Measurements from ENCODE around the gene PDAP1. TPM values are rescaled to one million over a fixed set of nuclear protein-coding genes. Genes with fewer than 3 reads are reported as not detected.
"Not testable (repeated sequence)": the region's sequence is repeated elsewhere in the genome, so short reads cannot be mapped to it uniquely, and the experiment has no call there.

PDAP1 gene
- total RNA-seq, 1 donor from 2014 or later = 107 TPM

DNA sequence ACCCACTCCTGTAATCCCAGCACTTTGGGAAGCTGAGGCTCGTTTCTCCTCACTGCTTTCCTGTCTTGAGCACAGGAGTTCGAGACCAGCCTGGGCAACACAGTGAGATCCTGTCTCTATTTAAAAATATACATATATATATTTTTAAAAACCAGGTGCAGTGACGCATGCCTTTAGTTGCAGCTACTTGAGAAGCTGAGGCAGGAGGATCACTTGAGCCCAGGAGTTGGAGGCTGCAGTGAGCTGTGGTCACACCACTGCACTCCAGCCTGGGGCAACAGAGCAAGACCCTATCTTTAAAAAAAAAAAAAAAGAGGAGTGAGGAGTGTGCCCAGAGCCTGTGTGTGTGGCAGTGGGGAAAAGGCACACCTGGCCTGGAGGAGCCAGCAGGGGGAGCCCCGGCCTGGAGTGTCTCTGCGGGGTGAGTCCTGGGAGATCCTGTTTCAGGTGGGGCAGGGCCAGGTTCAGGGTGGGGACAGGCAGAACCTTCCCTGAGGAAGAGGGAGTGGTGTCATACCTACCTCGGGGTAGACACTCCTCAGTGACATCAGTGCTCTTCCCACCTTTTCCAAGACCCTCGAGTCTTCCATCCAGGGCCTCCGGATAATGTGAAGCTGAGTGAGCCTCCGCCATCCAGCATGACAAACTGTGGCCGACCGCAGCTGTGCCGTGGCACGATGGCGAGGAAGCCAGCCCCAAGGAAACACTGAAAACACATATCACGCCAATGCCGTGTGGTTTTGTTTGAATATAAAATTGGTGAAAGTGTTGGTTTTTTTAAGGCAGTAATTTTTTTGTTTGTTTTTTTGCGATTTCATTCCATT, 42.9 kb downstream of the PDAP1 start:
- Mint-ChIP-seq H3K36me3 (ENCODE audit: low read depth, unreplicated experiment) (peaks cover 26% of the 10 kb centered on the region), H3K4me1 (ENCODE audit: unreplicated experiment) (no peaks in the 10 kb centered on the region), H3K27me3 (ENCODE audit: unreplicated experiment) (peaks cover under 1% of the 10 kb centered on the region), H3K27ac (ENCODE audit: unreplicated experiment) (no peak overlapping the region), H3K4me3 (ENCODE audit: unreplicated experiment) (no peak overlapping the region), H3K9me3 (ENCODE audit: unreplicated experiment) (no peaks in the 10 kb centered on the region)
- TF ChIP-seq, protein P1, sequence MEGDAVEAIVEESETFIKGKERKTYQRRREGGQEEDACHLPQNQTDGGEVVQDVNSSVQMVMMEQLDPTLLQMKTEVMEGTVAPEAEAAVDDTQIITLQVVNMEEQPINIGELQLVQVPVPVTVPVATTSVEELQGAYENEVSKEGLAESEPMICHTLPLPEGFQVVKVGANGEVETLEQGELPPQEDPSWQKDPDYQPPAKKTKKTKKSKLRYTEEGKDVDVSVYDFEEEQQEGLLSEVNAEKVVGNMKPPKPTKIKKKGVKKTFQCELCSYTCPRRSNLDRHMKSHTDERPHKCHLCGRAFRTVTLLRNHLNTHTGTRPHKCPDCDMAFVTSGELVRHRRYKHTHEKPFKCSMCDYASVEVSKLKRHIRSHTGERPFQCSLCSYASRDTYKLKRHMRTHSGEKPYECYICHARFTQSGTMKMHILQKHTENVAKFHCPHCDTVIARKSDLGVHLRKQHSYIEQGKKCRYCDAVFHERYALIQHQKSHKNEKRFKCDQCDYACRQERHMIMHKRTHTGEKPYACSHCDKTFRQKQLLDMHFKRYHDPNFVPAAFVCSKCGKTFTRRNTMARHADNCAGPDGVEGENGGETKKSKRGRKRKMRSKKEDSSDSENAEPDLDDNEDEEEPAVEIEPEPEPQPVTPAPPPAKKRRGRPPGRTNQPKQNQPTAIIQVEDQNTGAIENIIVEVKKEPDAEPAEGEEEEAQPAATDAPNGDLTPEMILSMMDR (IDR thresholded peaks at IDR 0.05; ENCODE audit: unreplicated experiment) = peak; percentile 51
- peak; percentile 61 for DNase-seq (ENCODE audit: low spot score)

DNA sequence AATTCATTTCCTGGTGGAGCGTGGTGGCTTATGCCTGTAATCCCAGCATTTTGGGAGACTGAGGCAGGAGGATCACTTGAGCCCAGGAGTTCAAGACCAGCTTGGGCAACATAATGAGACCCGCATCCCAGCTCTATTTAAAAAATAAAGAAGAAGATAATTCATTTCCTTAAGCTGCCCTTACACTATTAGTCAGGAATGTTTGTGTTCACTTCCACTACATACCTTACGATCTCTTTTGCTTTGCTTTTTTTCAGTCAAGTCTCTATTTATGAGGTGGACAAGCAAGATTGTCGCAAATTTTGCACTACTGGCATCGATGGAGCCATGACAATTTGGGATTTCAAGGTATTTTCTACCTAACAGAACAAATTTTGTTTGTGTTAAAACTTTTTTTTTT, 45.1 kb downstream of the PDAP1 start:
- Mint-ChIP-seq H3K27ac (ENCODE audit: unreplicated experiment) (no peak overlapping the region), H3K9me3 (ENCODE audit: unreplicated experiment) (no peaks in the 10 kb centered on the region), H3K4me3 (ENCODE audit: unreplicated experiment) (no peak overlapping the region), H3K36me3 (ENCODE audit: low read depth, unreplicated experiment) (peaks cover 33% of the 10 kb centered on the region), H3K27me3 (ENCODE audit: unreplicated experiment) (no peaks in the 10 kb centered on the region), H3K4me1 (ENCODE audit: unreplicated experiment) (no peaks in the 10 kb centered on the region)
- no peak for DNase-seq (ENCODE audit: low spot score)
- TF ChIP-seq, protein P1 (IDR thresholded peaks at IDR 0.05; ENCODE audit: unreplicated experiment) = no peak

DNA sequence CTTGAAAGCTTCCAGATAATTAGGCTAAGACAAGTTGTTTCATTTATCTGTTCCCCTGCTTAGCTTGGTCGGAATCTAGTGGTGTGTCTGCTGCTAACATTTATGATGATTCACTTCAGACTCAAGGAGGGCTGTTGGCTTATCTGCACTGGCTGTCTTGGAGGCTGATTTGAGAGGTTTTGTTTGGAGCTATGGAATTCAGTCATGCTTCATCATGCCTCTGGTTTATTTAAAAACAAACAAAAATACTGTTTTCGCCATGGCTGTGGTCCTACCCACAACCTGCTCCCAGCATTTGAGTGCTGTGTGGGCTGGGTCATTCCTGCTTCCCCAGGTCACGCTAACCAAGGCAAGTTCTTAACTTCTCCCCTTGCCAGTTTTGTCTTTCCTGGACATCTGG, 45.6 kb downstream of the PDAP1 start:
- no peak for DNase-seq (ENCODE audit: low spot score)
- H3K27ac Mint-ChIP-seq (ENCODE audit: unreplicated experiment) = no peak overlapping the region
- no peaks in the 10 kb centered on the region for H3K4me1 Mint-ChIP-seq (ENCODE audit: unreplicated experiment)
- H3K27me3 Mint-ChIP-seq (ENCODE audit: unreplicated experiment) = no peaks in the 10 kb centered on the region
- H3K9me3 Mint-ChIP-seq (ENCODE audit: unreplicated experiment) = no peaks in the 10 kb centered on the region
- TF ChIP-seq, protein P1 (IDR thresholded peaks at IDR 0.05; ENCODE audit: unreplicated experiment) = no peak
- no peak overlapping the region for H3K4me3 Mint-ChIP-seq (ENCODE audit: unreplicated experiment)
- H3K36me3 Mint-ChIP-seq (ENCODE audit: low read depth, unreplicated experiment) = peaks cover 38% of the 10 kb centered on the region

DNA sequence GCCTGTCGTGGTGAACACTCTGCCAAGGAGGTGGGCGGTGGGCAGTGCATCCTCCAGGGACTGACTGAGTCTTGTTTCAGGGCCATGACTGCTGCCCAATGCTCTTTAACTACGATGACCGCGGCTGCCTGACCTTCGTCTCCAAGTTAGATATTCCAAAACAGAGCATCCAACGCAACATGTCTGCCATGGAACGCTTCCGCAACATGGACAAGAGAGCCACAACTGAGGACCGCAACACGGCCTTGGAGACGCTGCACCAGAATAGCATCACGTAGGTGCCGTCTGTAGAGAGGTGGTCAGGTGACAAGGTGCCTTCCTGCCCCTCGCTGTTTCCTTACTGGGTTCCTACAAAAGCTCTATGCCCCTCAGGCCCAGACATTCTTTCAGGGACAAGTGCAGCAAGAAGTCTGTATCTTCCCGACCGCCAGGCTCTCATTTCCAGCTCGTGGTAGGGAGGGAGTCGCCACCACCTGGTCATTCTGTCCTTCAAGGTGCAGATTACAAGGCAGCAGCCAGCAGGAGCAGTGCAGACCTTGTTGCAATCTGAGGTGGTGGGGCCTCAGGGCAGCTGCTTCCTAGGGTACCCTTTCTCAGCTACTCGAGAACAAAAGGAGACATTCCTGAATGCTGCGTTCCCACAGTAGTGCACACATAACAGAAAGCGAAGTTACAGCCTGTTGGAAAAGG, 48.8 kb downstream of the PDAP1 start:
- Mint-ChIP-seq H3K4me3 (ENCODE audit: unreplicated experiment) (no peak overlapping the region), H3K36me3 (ENCODE audit: low read depth, unreplicated experiment) (peaks cover 28% of the 10 kb centered on the region), H3K27me3 (ENCODE audit: unreplicated experiment) (no peaks in the 10 kb centered on the region), H3K4me1 (ENCODE audit: unreplicated experiment) (no peaks in the 10 kb centered on the region), H3K27ac (ENCODE audit: unreplicated experiment) (peak overlapping the region; percentile 9), H3K9me3 (ENCODE audit: unreplicated experiment) (no peaks in the 10 kb centered on the region)
- TF ChIP-seq, protein P1 (IDR thresholded peaks at IDR 0.05; ENCODE audit: unreplicated experiment) = no peak
- no peak for DNase-seq (ENCODE audit: low spot score)

DNA sequence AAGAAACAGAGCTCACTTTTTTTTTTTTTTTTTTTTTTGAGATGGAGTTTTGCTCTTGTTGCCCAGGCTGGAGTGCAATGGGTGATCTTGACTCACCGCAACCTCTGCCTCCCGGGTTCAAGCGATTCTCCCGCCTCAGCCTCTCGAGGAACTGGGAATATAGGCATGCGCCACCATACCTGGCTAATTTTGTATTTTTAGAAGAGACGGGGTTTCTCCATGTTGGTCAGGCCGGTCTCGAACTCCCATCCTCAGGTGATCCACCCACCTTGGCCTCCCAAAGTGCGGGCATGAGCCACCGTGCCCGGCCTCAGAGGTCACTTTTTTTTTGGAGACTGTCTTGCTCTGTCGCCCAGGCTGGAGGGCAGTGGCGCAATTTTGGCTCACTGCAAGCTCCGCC, 49.9 kb downstream of the PDAP1 start:
- H3K27ac Mint-ChIP-seq (ENCODE audit: unreplicated experiment); DNase-seq (ENCODE audit: low spot score); H3K4me1 Mint-ChIP-seq (ENCODE audit: unreplicated experiment); H3K27me3 Mint-ChIP-seq (ENCODE audit: unreplicated experiment); H3K9me3 Mint-ChIP-seq (ENCODE audit: unreplicated experiment): not testable (repeated sequence)
- peaks cover 23% of the 10 kb centered on the region for H3K36me3 Mint-ChIP-seq (ENCODE audit: low read depth, unreplicated experiment)
- H3K4me3 Mint-ChIP-seq (ENCODE audit: unreplicated experiment) = peak overlapping the region; percentile 60

Data from endothelial cell (in vitro differentiated cells).